Measurements from ENCODE around the gene TMIGD3. TPM values are rescaled to one million over a fixed set of nuclear protein-coding genes. Genes with fewer than 3 reads are reported as not detected.

Gene TMIGD3
- total and polyA plus RNA-seq, 4 donors = 1.6 to 34.6 (median 4.1) TPM

GRCh38 chr1:111448918-111449702, 54.3 kb downstream of the TMIGD3 start, which contains the start of the genes ATP5PB and WDR77:
ATP5PB (plus strand) TSS chr1:111449464; CDS start chr1:111449542, 78 bp downstream.
WDR77 (minus strand) TSS chr1:111449256; CDS start chr1:111449169, 87 bp downstream.
- WGBS, 2 donors = 0% methylated on average over 44 to 54 of the region's 54 CpGs
- DNase-seq (peak; percentile 97 to 100 (median 100)), ATAC-seq (ENCODE audit: insufficient read depth, low FRiP score) (peak; percentile 98)

GRCh38 chr1:111448482-111448917, 54.9 kb downstream of the TMIGD3 start:
- Histone ChIP-seq H3K36me3 (ENCODE audit: control insufficient read depth in 4 of 4, insufficient read depth in 4 of 4, low read length in 4 of 4) (peaks cover 10 to 19% (median 15%) of the 10 kb centered on the region in 4 donors), H3K27ac (ENCODE audit: low read depth in 1 of 2, low read length in 1 of 2) (peak overlapping the region; percentile 81 to 84), H3K27me3 (ENCODE audit: control insufficient read depth in 3 of 3, insufficient read depth in 3 of 3, low read length in 2 of 3) (no peaks in the 10 kb centered on the region), H3K9me3 (ENCODE audit: control insufficient read depth in 4 of 4, insufficient read depth in 3 of 4, low read length in 3 of 4) (no peaks in the 10 kb centered on the region), H3K4me1 (ENCODE audit: control insufficient read depth in 5 of 5, insufficient read depth in 5 of 5, low read length in 5 of 5) (peaks cover 2 to 31% (median 14%) of the 10 kb centered on the region in 5 donors), H3K9ac (ENCODE audit: insufficient read depth in 1 of 2, low read length in 2 of 2) (no peak overlapping the region), H3K4me3 (peak overlapping the region; percentile 86)
- ATAC-seq (ENCODE audit: insufficient read depth, low FRiP score) (peak; percentile 9), DNase-seq (peak in 1 of 3 donors; percentile 6)
- 1 to 2% methylated on average over 21 to 25 of the region's 25 CpGs for WGBS, 2 donors
- no peak for TF ChIP-seq CTCF (IDR thresholded peaks at IDR 0.05; ENCODE audit: control extremely low read depth, extremely low read depth)

More at GRCh38 chr1:111448918-111449702, 54.3 kb downstream of the TMIGD3 start, which contains the start of the genes ATP5PB and WDR77:
- Histone ChIP-seq H3K27me3 (ENCODE audit: control insufficient read depth in 3 of 3, insufficient read depth in 3 of 3, low read length in 2 of 3) (no peaks in the 10 kb centered on the region), H3K9ac (ENCODE audit: insufficient read depth in 1 of 2, low read length in 2 of 2) (peak within 1 kb of the TSS; percentile 94 to 95), H3K4me1 (ENCODE audit: control insufficient read depth in 5 of 5, insufficient read depth in 5 of 5, low read length in 5 of 5) (peaks cover 2 to 36% (median 14%) of the 10 kb centered on the region in 5 donors), H3K36me3 (ENCODE audit: control insufficient read depth in 4 of 4, insufficient read depth in 4 of 4, low read length in 4 of 4) (peaks cover 8 to 14% (median 11%) of the 10 kb centered on the region in 4 donors), H3K27ac (ENCODE audit: low read depth in 1 of 2, low read length in 1 of 2) (peak within 1 kb of the TSS; percentile 84 to 94), H3K9me3 (ENCODE audit: control insufficient read depth in 4 of 4, insufficient read depth in 3 of 4, low read length in 3 of 4) (no peaks in the 10 kb centered on the region), H3K4me3 (peak within 1 kb of the TSS; percentile 86)
- TF ChIP-seq CTCF (IDR thresholded peaks at IDR 0.05; ENCODE audit: control extremely low read depth, extremely low read depth) = no peak

GRCh38 chr1:111446967-111447892, 56.2 kb downstream of the TMIGD3 start:
- Histone ChIP-seq H3K4me1 (ENCODE audit: control insufficient read depth in 5 of 5, insufficient read depth in 5 of 5, low read length in 5 of 5) (peaks cover 2 to 31% (median 14%) of the 10 kb centered on the region in 5 donors), H3K9ac (ENCODE audit: insufficient read depth in 1 of 2, low read length in 2 of 2) (no peak overlapping the region), H3K27ac (ENCODE audit: low read depth in 1 of 2, low read length in 1 of 2) (no peak overlapping the region), H3K27me3 (ENCODE audit: control insufficient read depth in 3 of 3, insufficient read depth in 3 of 3, low read length in 2 of 3) (no peaks in the 10 kb centered on the region), H3K9me3 (ENCODE audit: control insufficient read depth in 4 of 4, insufficient read depth in 3 of 4, low read length in 3 of 4) (no peaks in the 10 kb centered on the region), H3K4me3 (no peak overlapping the region), H3K36me3 (ENCODE audit: control insufficient read depth in 4 of 4, insufficient read depth in 4 of 4, low read length in 4 of 4) (peaks cover 15 to 31% (median 24%) of the 10 kb centered on the region in 4 donors)
- 54 to 70% methylated on average over 4 of the region's 4 CpGs for WGBS, 2 donors
- TF ChIP-seq CTCF (IDR thresholded peaks at IDR 0.05; ENCODE audit: control extremely low read depth, extremely low read depth) = no peak
- ATAC-seq (ENCODE audit: insufficient read depth, low FRiP score) (no peak), DNase-seq (peak in 1 of 3 donors; percentile 40)

All from lung (tissue), 12 donors.